HUES6 (cell line): ENCODE data around the gene ACLY.
A peak's percentile ranks its signal among the peaks of the same experiment; 100 is the strongest.
"Not testable (repeated sequence)": the region's sequence is repeated elsewhere in the genome, so short reads cannot be mapped to it uniquely, and the experiment has no call there.

Experiments
- H3K27ac ChIP-seq: 2 replicates; pipeline ENCODE4 v1.7.0; 2013; ENCODE audit warnings: low read depth, mild to moderate bottlenecking, low read length, inconsistent platforms
- H3K27me3 ChIP-seq: 2 replicates; pipeline ENCODE4 v1.6.1; 2013; ENCODE audit warnings: low read length; ENCODE audit not compliant: control insufficient read depth, insufficient read depth
- H3K36me3 ChIP-seq: 2 replicates; pipeline ENCODE4 v1.6.1; 2013; ENCODE audit warnings: low read length; ENCODE audit not compliant: control insufficient read depth, insufficient read depth
- H3K4me1 ChIP-seq: 2 replicates; pipeline ENCODE4 v1.6.1; 2013; ENCODE audit warnings: low read length; ENCODE audit not compliant: control insufficient read depth, insufficient read depth
- H3K4me3 ChIP-seq: 2 replicates; pipeline ENCODE4 v1.5.1; 2013; ENCODE audit warnings: low read depth, low read length
- H3K9ac ChIP-seq: one replicate; pipeline ENCODE4 v1.6.1; 2013; ENCODE audit warnings: mild to moderate bottlenecking, low read length
- H3K9me3 ChIP-seq: 2 replicates; pipeline ENCODE4 v1.6.1; 2013; ENCODE audit warnings: low read depth, low read length; ENCODE audit not compliant: control insufficient read depth, insufficient read depth

The ACLY gene

GRCh38 chr17:41868568-41868967 lies 50.2 kb downstream of the ACLY start:
- Histone ChIP-seq H3K9ac (no peak overlapping the region), H3K36me3 (peaks cover 69% of the 10 kb centered on the region), H3K4me3 (no peak overlapping the region), H3K4me1 (peaks cover 6% of the 10 kb centered on the region), H3K27ac (no peak overlapping the region), H3K9me3 (no peaks in the 10 kb centered on the region), H3K27me3 (no peaks in the 10 kb centered on the region)

- Histone ChIP-seq H3K27ac (no peak overlapping the region), H3K36me3 (peaks cover 39% of the 10 kb centered on the region), H3K4me3 (peak overlapping the region; percentile 98), H3K9ac (no peak overlapping the region), H3K4me1 (peaks cover 31% of the 10 kb centered on the region), H3K9me3 (no peaks in the 10 kb centered on the region), H3K27me3 (no peaks in the 10 kb centered on the region)
These were observed 53.2 kb downstream of the ACLY start for GRCh38 chr17:41865596-41865893.

DNA sequence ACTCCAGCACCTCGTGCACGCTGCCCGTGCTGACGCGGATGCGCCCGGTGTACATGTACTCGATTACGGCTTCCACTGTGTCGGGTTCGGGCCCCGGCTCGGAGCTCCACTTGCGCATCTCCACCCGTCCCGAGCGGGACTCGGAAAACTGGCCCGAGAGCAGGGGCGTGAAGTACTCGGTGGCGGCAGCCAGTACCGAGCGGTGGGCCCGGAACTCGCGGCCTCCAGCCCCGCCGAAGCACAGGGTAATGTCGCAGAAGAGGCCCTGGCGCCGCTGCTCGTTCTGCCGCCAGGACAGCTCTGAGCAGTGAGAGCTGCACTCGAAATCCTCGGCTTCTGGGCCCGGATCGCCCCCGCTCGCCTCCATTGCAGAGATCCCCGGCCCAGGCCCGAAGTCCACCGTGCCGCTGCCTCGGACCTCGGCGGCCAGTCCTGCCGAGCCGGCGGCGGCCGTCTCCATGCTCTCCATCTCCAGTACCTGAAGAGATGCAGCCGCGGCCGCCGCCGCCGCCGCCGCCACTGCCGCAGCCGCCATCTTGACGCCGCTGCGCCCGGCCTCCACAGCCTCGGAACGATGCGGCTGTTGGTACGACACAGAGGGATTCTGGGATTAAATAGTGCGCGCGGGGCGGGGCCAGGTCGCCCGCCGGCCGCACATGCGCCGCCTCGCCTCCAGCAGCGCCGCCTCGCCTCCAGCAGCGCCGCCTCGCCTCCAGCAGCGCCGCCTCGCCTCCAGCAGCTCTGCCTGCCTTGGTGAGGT lies 53.7 kb downstream of the ACLY start, which contains the start of gene KLHL11:
KLHL11 (minus strand) TSS at position 588 of the 760 bp plus-strand sequence; CDS start at position 535, 53 bp downstream.
- H3K9ac ChIP-seq = peak within 1 kb of the TSS; percentile 96
- peak within 1 kb of the TSS; percentile 90 for H3K27ac ChIP-seq
- peaks cover 36% of the 10 kb centered on the region for H3K4me1 ChIP-seq
- no peaks in the 10 kb centered on the region for H3K27me3 ChIP-seq
- peaks cover 34% of the 10 kb centered on the region for H3K36me3 ChIP-seq
- no peaks in the 10 kb centered on the region for H3K9me3 ChIP-seq
- peak within 1 kb of the TSS; percentile 98 for H3K4me3 ChIP-seq

DNA sequence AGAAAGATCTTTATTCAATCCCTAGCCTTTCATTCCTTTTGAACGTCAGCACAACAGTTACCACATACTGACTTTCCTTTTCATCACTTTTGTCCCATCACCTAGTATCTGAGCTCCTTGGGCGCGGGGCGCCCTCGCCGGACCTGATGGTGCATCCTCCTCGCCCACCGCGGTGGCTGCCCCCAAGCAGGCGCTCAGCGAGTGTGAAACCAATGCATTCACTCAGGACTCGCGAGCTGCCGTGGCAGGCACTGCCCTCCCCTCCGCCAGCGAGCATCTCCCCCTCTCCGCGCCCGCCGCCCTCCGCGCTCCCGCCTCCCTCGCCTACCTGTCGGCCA lies 54.3 kb downstream of the ACLY start:
- Histone ChIP-seq H3K4me1 (peaks cover 41% of the 10 kb centered on the region), H3K36me3 (peaks cover 28% of the 10 kb centered on the region), H3K4me3 (peak overlapping the region; percentile 98), H3K27me3 (no peaks in the 10 kb centered on the region), H3K9ac (peak overlapping the region; percentile 96), H3K9me3 (no peaks in the 10 kb centered on the region), H3K27ac (no peak overlapping the region)

GRCh38 chr17:41863074-41863848 lies 55.5 kb downstream of the ACLY start:
- peak overlapping the region; percentile 98 for H3K4me3 ChIP-seq
- H3K4me1 ChIP-seq = peaks cover 41% of the 10 kb centered on the region
- H3K27ac ChIP-seq = no peak overlapping the region
- H3K9ac ChIP-seq = no peak overlapping the region
- peaks cover 16% of the 10 kb centered on the region for H3K36me3 ChIP-seq
- no peaks in the 10 kb centered on the region for H3K27me3 ChIP-seq
- no peaks in the 10 kb centered on the region for H3K9me3 ChIP-seq

DNA sequence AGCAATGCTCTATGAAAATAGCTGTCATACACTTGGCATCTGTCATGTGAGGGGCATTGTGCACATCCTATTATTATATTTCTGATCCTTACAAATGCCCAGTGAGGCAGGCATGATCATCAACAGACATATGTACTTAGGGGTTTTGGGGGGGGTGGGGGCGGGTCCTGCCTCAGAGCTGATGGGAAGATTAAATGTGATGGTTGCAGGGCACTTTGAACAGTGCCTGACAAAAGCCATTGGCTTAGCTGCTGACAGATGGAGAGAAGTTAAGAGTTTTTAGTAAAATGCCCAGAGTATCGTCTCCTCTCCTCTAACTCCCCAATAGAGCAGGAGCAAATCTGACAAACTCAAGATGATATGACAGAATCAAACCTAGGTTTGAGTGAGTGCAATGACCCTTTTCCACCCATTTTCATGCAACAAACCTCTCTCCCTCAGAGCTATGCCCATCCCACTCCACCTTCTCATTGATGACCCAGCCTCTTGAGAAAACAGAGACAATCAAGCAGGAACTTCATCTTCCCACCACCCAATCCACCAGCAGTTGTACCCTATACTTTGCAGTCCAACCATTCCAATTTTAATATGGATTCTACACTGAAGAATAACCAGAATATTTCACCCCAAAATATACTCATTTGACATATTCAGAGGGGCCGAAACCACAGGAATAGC lies 58.4 kb downstream of the ACLY start:
- peaks cover 41% of the 10 kb centered on the region for H3K4me1 ChIP-seq
- no peaks in the 10 kb centered on the region for H3K36me3 ChIP-seq
- no peak overlapping the region for H3K27ac ChIP-seq
- H3K9ac ChIP-seq = no peak overlapping the region
- no peaks in the 10 kb centered on the region for H3K9me3 ChIP-seq
- peak overlapping the region; percentile 29; the same call in 1 of the 2 replicates for H3K4me3 ChIP-seq
- H3K27me3 ChIP-seq = no peaks in the 10 kb centered on the region

GRCh38 chr17:41851382-41851781 lies 67.4 kb downstream of the ACLY start:
- not testable (repeated sequence) for H3K4me1 ChIP-seq, H3K27ac ChIP-seq, H3K9ac ChIP-seq, H3K9me3 ChIP-seq, H3K27me3 ChIP-seq, H3K4me3 ChIP-seq
- H3K36me3 ChIP-seq = peaks cover 28% of the 10 kb centered on the region

- Histone ChIP-seq H3K36me3 (peaks cover 21% of the 10 kb centered on the region), H3K9ac (no peak overlapping the region), H3K27me3 (no peaks in the 10 kb centered on the region), H3K27ac (no peak overlapping the region), H3K9me3 (no peaks in the 10 kb centered on the region), H3K4me1 (no peaks in the 10 kb centered on the region), H3K4me3 (no peak overlapping the region)
These were observed 69.3 kb downstream of the ACLY start for GRCh38 chr17:41849251-41849990.

GRCh38 chr17:41848788-41849187 lies 70.0 kb downstream of the ACLY start:
- H3K27ac ChIP-seq = no peak overlapping the region
- no peak overlapping the region for H3K4me3 ChIP-seq
- H3K9ac ChIP-seq = no peak overlapping the region
- H3K4me1 ChIP-seq = no peaks in the 10 kb centered on the region
- no peaks in the 10 kb centered on the region for H3K9me3 ChIP-seq
- no peaks in the 10 kb centered on the region for H3K27me3 ChIP-seq
- peaks cover 15% of the 10 kb centered on the region for H3K36me3 ChIP-seq

GRCh38 chr17:41844971-41845370 lies 73.8 kb downstream of the ACLY start:
- H3K9me3 ChIP-seq = no peaks in the 10 kb centered on the region
- no peak overlapping the region for H3K27ac ChIP-seq
- no peak overlapping the region for H3K4me3 ChIP-seq
- H3K36me3 ChIP-seq = 0 out of 2 replicates have a peak, but pooled peaks cover 4% of the 10 kb centered on the region
- no peaks in the 10 kb centered on the region for H3K27me3 ChIP-seq
- no peaks in the 10 kb centered on the region for H3K4me1 ChIP-seq
- H3K9ac ChIP-seq = no peak overlapping the region
